HG03432 (cell line): ENCODE results near the gene RXRG.
A peak's percentile ranks its signal among the peaks of the same experiment; 100 is the strongest.

ENCODE experiments used
- ATAC-seq: cut with Tn5 transposase; IDR thresholded peaks from one replicate; pipeline ENCODE4 v1.9.1; 2021; ENCODE audit warnings: mild to moderate bottlenecking, moderate library complexity; ENCODE audit not compliant: unreplicated experiment

The RXRG gene

DNA sequence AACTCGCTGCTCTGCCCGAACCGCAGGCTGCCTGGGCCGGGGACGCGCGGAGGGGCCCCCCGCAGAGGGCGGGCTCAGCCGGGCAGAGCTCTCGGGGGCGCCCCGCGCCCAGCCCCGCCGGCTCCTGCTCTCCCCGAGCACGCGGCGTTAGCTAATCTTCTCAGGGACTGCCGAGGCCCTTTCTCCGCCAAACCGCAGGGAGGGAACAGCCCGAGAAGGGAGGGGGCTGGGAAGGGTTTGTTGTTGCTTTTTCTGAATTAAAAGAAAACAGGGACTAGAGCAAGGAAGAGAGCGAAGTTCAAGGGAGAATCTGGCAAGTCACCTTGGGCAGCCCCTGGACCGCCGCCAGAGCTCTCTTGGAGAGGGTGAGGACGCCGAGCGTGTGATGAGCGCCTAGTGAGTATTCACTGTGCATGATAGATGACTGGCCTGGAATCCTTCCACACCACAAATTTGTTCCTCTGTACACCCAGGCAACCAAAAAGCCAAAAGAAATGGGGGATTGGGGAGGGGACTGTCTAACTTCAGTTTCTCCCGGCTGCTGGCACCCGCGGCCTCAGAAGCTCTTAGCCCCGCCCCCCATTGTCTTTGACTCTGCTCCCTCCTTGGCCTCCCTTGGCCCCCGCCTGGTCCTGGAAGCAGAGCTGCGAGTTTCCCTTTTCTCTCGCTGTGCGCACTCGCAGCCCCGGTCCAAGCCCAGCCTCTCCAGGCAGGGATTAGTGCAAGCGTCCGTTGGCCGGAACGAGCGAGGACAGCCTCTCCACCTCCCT, 68.7 kb downstream of the RXRG start:
- ATAC-seq: peak; percentile 67

DNA sequence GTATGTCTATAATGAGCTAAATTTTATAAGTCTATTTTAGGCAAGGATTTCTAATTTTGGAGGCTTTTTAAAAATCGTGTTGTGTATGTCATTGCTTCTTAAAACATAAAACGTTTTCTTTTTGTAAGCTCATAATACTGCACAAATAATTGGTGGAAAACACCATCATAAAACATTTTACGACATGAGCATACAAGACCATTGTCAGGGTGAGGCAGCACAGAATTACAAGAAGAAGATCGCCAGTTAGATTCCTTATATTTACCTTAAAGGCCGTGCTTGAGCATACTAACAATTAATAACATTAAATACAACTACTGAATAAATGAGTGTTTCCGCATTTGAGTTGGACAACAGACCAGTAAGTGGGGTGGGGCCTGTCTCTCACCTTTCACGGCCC, 69.3 kb downstream of the RXRG start:
- ATAC-seq: no peak

DNA sequence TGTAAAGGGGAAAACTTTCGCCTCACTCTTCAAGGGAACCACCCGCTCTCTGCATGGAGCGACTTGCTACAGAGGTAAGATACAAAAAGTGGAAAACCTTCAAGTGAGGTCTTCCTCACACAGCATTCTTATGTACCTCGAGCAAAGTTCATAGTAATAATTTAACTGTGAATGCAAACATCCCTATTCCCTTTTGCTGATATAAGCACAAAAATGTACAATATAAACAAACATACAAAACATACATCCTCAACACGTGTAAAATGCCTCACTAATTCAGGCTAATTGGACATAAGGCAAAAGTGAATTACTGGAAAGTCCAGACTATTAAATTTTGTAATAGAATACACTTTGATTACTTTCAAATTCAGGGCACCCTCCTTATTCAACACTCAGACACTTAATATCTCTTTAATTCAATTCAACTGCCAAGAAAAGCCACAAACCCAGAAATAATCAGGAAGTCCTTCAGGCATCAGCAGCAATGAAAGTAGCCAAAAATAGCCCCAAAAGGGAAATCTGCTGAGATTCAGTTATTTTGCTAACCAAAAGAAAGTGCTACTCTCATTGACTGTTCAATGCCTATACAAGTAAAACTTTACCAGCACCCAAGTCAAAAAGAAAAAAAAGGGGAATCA, 73.2 kb downstream of the RXRG start:
- ATAC-seq: no peak

DNA sequence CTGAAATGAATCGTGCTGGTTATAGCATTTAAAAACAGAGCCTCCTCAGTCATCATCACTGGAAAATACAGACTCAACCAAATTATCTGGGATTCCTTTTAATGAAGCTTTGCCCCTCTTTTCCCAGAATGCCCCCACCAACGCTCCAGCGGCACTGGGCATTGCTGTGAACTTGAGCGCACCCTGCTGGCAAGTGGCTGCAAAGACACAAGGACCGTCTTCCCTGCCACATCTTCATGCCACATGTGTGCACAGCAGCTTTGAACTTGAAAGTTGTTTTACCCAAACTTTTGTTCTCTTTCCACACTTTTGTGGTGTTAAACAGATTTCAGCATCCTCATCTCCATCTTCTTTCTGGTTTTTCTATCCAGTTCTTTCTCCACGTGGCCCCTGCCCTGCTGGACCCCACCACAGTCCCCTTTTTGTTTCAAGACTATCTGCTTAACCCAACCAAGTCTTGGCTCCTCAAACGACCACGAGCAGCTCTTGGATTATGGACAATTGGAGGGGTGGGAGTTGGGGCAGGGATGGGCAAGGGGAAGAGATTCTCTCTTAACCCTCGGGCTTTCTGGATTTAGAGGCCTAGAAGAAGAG, 75.6 kb downstream of the RXRG start:
- peak; percentile 71 for ATAC-seq

DNA sequence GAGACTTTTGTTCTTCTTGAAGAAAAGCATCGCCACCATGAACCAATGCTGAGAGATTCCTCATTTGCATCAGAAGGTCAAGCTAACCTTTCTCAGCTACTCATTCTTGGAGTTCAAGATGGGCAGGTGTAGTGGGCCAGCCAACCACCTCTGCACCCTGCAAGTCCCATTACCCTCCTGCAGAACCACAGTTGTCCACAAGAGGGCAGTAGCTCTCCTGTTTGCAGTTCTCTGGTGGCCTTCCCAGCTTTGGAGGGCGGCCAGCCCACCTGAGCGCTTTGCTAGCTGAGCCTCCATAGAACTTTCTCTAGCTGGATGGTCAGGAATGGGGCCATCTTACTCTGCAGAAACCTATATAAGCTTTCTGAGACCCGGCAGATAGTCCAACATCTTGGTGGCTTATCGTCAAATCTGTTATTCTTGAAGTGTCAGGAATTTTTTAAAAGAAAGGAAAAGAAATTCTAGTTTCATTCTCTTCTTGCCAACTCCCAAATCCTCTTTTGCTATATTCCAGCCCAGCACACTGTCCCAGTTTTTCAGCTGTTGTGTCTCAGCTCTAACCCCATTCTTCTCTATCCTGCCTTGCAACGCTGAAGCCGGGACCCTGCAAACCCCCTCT, 77.4 kb downstream of the RXRG start:
- ATAC-seq: peak; percentile 74

DNA sequence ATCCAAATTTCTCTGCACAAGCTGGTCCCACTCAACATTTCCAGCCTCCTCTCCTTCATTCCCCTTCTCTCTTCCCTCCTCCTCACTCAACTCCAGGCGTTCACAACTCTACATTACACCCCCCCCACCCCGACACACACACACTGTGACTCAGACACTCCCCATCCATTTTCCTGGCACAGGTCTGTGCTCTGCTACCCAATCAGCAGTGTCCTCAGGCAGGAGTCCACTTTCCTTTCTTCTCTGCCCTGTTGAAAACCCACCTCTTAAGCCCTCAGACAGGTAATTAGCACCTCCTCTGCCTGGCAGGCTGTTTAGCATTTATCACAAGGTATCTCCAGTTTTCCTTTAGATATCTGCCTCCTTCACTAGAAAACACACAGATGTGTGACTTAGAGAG, 79.6 kb downstream of the RXRG start:
- ATAC-seq: no peak

DNA sequence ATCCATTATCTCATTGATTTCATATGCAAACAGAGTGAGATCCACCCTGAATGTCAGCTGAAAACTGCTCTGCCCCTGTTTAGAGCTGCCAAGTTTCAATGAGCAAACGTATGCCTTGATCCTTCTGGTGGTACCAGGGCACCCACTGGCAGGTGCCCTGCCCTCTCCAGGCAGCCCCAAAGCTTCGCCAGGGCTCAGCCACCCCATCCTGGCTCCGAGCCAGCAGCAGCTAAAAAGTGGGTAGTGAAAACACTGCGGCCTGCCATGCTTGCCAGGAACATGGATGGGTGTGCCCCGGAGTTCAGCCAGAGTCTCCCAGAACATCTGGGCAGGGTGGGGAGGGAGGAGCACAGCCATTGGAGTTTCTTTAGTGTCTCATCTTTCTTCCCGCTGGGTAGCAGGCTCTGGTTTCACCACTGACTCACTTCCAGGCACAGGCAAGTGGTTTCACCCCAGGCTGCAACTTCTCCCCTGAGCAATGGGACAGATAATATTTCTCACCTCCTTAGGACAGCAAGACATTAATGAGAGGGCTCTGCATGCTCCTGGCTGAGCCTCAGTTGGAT, 80.3 kb downstream of the RXRG start:
- no peak for ATAC-seq

DNA sequence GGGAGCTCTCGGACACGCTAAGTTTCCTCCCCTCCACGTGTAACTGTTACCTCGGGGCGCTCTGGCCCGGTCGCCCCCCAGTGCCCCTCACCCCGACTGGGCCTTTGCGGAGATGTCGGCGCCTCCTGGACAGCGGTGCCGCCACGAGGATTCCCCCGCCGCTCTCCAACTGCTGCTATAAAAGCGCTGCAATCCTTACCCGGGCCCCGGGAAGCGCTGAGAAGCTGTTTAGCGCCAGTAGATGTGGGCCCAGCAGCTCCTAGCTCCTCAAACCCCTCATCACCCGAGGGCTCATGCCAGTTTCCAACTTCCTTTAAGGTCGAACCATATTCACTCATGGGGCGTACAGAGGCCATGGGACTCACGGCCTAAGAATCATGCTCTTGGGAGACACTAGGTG, 88.0 kb downstream of the RXRG start:
- no peak for ATAC-seq

DNA sequence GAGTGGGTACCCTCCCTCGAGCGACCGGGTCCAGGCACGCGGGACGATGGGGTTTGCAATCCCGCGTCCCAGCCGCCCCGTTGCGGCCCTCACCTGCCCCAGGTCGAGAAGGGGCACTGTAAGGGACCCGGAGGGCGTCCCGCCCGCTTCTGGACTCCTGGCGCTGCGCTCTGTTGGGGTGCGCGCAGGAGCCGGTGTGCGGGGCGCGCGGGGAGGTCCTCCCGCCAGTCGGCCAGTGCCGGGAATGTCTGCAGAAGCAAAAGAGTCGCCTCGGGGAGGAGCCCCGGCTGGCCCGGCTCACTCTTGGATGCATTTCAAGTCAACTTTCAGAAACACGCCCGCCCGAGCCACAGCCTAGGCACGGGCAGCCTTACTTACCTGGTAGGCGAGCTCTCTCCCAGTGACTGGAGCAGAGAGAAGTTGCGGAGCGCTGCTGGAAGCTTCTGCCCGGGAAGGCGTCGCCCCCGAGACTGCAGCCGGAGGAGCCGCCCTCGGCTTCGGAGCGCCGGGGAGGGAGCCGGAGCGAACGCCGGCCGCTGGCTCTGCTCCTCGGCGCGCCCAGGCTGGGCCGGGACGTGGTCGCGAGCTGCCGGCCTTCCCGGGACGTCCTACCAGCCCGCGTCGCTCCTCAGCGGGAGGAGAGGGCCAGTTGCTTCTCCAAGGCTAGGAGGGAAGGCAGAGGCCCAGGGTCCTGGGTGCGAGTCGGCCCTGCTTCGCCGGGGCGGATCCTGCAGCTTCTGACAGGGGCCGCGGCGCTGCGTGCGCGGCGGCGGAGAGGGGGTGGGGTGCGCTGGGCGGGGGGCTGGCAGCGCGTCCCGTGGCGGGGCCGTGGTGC, 88.7 kb downstream of the RXRG start, which contains the start of gene LMX1A:
Gene LMX1A, minus strand, starts transcription at position 739 of the 835 bp plus-strand sequence. CDS start 1,156 bp downstream, outside the sequence.
- no peak for ATAC-seq

DNA sequence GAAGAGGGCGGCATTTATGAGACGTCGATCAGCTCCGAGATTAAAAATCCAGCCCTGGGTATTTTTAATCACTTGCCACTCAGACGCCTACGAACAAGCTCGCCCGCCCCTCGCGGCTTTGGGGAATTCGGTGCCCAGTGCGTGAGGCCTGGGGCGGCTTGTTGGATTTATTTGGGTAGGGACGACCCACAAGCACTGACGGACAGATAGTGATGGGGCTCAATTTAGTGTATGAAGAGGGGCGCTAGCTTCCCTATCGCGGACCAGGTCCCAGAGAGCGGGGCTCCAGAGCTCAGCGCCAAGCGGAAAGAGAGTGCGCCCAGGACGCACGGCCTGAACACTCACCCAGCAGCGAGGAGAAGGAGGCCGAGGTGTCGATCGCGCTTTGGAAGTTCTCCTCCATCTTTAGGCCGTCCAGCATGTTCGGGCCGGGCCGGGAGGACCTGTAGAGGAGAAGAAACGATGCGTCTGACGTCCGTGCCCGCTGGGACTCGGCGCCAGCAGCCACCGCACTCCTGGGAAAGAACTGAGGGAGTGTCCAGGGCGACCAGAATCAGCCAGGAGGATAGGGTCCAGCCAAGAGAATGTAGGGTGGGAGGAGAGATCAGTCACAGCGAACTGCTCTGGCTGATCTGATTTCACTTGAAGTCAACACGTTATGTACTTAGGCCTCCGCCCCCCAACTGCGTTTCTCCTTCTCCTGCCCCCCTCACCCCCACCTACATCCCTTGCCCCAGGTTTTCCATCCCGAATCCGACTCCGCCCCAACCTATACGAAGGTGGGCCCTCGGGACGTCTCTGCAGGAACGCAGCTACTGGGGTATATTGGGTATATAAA, 89.6 kb downstream of the RXRG start:
- no peak for ATAC-seq

DNA sequence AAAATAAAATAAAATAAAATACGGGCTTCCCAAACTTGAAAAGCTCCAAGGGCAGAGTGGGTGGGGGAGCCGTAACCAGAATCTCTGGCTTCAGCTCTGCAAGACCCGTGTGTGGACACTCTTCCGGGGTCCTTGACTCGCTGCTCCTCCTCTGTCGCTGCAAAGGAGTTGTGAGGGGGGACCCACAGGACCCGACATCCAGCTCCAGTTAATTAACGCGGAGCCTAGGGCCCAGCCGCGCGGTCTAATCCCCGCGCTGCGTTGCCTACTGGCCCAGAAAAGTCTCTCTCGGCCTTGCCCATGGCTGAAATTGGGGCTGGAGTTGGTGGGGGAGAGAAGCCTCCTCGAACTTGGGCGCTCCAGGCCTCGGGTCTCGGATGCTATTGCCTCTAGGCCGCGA, 90.2 kb downstream of the RXRG start:
- ATAC-seq: no peak

DNA sequence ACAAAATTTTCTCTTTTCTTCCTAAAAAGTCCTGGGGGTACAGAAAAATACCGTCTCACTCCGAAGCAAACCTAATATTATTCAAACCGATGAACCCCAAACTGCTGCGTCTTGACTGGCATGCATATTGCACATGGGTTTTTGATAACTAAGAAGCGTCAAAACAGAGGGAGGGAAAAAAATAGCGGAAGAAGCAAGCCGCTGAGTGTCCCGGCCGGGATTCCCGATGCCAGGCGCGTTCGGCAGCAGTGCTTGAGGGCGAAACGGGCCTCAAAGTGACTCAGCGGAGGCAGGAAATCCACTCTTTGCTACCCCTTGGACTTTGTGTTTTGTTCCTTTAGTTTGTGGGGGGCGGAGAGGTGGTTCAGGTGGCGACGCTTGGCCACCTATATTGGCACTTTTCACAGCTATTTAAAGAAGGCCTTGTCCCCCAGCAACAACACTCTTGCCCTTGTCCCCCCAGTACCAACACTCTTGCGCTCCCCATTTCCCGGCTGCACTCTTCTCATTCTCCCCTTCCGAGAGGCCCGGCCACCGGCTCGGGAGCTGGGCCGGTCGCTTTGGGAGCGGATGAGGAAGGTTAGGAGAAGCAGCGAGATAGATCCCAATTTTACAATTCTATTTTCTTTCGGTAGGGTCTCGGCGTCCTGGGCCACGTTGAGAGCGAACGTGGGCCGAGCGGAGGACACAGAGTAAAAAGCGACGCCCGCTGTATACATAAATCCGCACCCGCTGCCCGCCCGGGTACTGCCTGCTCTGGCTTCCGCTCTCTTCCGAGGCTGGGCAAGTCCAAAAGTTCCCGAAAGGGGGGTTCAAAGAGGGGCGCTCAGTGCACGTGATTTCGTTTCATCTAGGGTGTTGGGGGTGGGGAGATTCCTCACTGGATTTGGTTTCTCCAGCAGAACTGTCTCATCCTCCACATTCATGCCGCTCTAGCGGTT, 90.9 kb downstream of the RXRG start:
- no peak for ATAC-seq

DNA sequence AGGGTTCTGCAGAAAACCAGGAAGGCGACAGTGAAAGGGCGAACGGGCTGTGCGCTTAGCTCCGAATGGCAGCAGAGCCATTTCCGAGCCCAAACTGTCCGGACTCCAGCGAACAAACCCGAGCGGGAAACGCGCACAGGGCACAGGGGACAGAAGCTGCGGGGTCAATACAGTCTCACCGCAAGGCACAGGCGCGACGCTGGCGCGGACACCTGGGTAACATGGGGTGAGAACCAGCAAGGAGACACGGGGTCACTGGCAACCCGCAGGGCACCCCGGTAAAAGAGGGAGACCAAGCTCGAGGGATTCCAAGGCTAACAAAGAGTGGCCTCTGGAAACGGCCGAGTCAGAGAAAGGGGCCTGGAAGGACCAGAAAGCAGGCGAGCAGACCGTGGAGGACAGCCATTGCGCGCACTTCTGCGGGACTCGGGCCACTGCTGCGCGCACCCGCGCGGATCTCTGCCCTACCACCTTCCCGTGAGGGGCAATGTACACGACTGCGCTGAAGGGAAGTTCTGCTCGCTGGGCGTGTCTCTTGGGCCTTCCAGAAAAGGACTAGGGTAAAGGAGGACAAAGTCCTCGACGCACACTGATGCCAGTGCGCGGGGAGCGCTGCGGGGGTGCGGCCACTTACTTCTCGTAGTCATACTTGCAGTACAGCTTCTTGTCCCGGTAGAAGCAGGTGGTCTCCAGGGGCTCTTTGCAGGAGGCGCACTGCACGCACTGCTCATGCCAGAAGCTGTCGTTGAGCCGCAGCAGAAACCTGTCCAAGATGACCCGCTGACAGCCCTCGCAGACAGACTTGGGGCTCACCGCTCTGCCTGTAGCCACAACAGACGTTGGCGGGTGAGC, 92.3 kb downstream of the RXRG start:
- no peak for ATAC-seq

DNA sequence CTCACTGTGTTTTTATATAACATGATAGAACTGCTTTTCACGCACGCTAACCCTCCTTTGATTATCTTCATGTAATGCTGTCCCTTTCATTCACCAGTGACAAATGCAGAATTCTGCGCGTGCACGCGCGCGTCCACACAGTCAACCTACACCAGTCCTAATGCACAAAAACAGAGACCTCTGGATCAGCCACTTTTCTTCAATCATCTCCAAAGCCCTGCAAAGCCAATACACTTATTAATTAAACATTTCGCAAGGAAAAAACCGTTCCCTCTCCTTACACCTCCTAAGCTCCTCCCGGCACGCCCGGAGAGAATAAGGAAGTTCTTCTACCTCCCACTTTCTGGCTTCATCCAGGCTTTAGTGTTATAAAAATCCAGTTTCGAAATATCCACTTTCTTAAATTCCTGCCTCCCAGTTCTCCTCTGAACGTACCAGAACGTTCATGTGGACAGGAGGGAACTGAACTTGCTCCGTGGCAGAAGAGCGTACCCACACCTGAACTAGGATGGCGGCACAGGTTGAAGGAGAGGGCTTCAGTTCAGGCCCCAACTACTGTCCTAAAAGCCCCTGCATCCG, 93.0 kb downstream of the RXRG start:
- ATAC-seq: no peak
